ENCODE measurements around the gene SLC6A6.

The SLC6A6 gene

DNA sequence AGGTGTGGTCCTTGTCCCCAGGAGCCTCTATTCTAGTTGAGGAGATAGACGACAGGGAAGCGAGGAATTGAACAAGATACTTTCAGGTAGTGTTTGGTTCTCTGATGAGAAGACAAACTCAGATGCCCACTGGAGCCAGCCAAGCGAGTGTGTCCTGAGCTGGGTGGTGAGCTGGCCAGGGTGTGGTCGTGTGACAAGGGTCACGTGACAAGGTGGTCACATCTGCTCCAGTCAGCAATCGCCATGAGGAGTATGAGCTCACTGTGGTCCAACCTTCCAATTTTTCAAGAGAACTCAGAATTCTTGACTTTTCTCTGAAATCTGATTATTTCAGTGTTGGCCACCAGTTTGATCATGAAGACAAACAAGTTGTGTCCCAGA is 39.5 kb downstream of the SLC6A6 start:
- Histone ChIP-seq H3K36me3 (ENCODE audit: insufficient read depth, low read length) (peaks cover 16% of the 10 kb centered on the region), H3K4me3 (ENCODE audit: low read length) (no peak overlapping the region), H3K4me2 (ENCODE audit: low read length) (no peak overlapping the region), H3K4me1 (ENCODE audit: control insufficient read depth, insufficient read depth, low read length) (peaks cover 37% of the 10 kb centered on the region), H3K27me3 (ENCODE audit: control insufficient read depth, insufficient read depth, low read length) (no peaks in the 10 kb centered on the region), H3K9me3 (replicated peaks; ENCODE audit: low read length) (no peaks in the 10 kb centered on the region), H3K9ac (ENCODE audit: low read depth, low read length) (no peak overlapping the region)

DNA sequence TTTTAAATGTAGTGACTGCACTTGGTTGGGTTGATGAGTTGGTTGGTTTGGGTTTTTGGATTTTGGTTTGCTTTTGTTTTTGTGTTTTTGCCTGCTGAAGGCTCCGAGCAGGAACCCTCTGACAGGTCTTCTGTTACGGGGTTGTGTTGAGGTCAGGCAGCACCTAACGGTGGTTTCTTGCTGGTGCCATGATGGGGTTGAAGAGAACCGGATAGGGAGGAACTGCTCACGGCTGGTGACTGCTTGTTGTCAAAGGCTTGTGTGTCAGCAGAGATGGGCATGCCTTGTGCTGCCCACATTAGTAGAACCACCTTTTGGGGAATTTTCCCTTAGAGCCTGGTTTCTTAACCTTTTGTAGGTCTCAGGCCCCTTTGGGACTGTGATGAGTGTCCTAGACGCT is 42.0 kb downstream of the SLC6A6 start:
- Histone ChIP-seq H3K36me3 (ENCODE audit: insufficient read depth, low read length) (peaks cover 36% of the 10 kb centered on the region), H3K4me3 (ENCODE audit: low read length) (no peak overlapping the region), H3K27me3 (ENCODE audit: control insufficient read depth, insufficient read depth, low read length) (no peaks in the 10 kb centered on the region), H3K4me2 (ENCODE audit: low read length) (no peak overlapping the region), H3K9me3 (replicated peaks; ENCODE audit: low read length) (no peaks in the 10 kb centered on the region), H3K9ac (ENCODE audit: low read depth, low read length) (no peak overlapping the region), H3K4me1 (ENCODE audit: control insufficient read depth, insufficient read depth, low read length) (peaks cover 27% of the 10 kb centered on the region)

DNA sequence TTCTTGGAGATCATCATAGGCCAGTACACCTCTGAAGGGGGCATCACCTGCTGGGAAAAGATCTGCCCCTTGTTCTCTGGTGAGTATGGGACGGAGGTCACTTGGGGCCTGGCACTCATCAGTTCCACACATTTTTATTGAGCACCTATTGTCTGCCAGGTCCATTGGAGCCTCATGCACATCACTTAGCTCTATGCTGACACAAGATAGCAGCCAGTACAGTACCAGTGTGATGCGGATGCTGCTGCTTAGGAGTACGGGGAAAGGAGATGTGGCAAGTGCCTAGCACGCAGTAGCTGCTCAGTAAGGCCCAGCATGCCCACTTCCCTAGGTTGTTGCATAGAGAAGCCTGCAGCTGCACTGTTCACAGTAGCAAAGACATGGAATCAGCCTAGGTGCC is 43.4 kb downstream of the SLC6A6 start:
- Histone ChIP-seq H3K9me3 (replicated peaks; ENCODE audit: low read length) (no peaks in the 10 kb centered on the region), H3K4me3 (ENCODE audit: low read length) (no peak overlapping the region), H3K4me1 (ENCODE audit: control insufficient read depth, insufficient read depth, low read length) (peaks cover 13% of the 10 kb centered on the region), H3K27me3 (ENCODE audit: control insufficient read depth, insufficient read depth, low read length) (no peaks in the 10 kb centered on the region), H3K4me2 (ENCODE audit: low read length) (no peak overlapping the region), H3K36me3 (ENCODE audit: insufficient read depth, low read length) (peaks cover 44% of the 10 kb centered on the region), H3K9ac (ENCODE audit: low read depth, low read length) (no peak overlapping the region)

DNA sequence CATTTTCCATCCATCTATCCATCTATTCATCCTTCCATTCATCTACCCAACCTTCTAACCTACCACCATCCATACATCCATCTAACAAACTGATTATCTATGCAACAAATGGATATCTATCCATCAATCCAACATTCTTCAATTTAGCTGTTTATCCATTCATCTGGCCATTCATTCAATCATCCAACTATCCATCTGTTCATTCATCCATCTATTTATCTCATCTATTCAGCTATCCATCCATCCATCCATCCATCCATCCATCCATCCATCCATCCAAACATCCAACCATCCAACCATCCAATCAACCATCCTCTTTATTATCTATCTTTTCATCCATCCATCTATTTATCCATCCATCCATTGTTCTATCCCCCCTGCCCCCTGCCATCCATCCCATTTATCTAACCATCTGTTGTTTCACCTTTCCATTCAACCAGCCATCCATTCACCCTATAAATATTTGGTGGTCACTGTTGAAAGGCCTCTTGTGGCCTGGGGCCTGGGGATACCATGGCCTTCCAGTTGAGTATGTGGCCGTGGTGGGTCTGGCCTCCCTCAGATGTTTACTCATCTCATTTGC is 44.7 kb downstream of the SLC6A6 start:
- peaks cover 56% of the 10 kb centered on the region for H3K36me3 ChIP-seq (ENCODE audit: insufficient read depth, low read length)
- H3K9ac ChIP-seq (ENCODE audit: low read depth, low read length), result no peak overlapping the region
- H3K4me3 ChIP-seq (ENCODE audit: low read length), result no peak overlapping the region
- peaks cover 8% of the 10 kb centered on the region for H3K4me1 ChIP-seq (ENCODE audit: control insufficient read depth, insufficient read depth, low read length)
- H3K4me2 ChIP-seq (ENCODE audit: low read length), result no peak overlapping the region
- H3K9me3 ChIP-seq (replicated peaks; ENCODE audit: low read length), result no peaks in the 10 kb centered on the region
- no peaks in the 10 kb centered on the region for H3K27me3 ChIP-seq (ENCODE audit: control insufficient read depth, insufficient read depth, low read length)

DNA sequence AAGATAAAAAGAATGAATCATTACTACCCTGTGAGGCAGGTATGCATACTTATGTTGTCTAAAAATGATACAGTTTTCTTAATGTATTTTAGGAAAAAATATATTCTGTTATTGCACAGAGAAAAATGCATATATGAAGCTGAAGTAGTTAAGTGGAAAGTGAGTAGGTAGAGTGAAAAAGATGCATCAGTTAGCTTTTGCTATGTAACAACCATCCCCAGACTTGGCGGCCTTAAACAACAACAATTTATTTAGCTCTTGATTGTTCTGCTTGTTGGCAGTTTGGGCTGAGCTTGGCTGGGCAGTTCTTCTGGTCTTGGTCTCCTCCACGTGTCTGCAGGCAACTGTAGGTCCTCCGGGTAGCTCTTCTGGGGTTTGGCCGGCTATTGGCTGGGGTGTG is 45.7 kb downstream of the SLC6A6 start:
- no peak overlapping the region for H3K4me2 ChIP-seq (ENCODE audit: low read length)
- peaks cover 56% of the 10 kb centered on the region for H3K36me3 ChIP-seq (ENCODE audit: insufficient read depth, low read length)
- H3K4me3 ChIP-seq (ENCODE audit: low read length), result no peak overlapping the region
- H3K9me3 ChIP-seq (replicated peaks; ENCODE audit: low read length), result no peaks in the 10 kb centered on the region
- H3K4me1 ChIP-seq (ENCODE audit: control insufficient read depth, insufficient read depth, low read length), result peaks cover 18% of the 10 kb centered on the region
- no peak overlapping the region for H3K9ac ChIP-seq (ENCODE audit: low read depth, low read length)
- no peaks in the 10 kb centered on the region for H3K27me3 ChIP-seq (ENCODE audit: control insufficient read depth, insufficient read depth, low read length)

DNA sequence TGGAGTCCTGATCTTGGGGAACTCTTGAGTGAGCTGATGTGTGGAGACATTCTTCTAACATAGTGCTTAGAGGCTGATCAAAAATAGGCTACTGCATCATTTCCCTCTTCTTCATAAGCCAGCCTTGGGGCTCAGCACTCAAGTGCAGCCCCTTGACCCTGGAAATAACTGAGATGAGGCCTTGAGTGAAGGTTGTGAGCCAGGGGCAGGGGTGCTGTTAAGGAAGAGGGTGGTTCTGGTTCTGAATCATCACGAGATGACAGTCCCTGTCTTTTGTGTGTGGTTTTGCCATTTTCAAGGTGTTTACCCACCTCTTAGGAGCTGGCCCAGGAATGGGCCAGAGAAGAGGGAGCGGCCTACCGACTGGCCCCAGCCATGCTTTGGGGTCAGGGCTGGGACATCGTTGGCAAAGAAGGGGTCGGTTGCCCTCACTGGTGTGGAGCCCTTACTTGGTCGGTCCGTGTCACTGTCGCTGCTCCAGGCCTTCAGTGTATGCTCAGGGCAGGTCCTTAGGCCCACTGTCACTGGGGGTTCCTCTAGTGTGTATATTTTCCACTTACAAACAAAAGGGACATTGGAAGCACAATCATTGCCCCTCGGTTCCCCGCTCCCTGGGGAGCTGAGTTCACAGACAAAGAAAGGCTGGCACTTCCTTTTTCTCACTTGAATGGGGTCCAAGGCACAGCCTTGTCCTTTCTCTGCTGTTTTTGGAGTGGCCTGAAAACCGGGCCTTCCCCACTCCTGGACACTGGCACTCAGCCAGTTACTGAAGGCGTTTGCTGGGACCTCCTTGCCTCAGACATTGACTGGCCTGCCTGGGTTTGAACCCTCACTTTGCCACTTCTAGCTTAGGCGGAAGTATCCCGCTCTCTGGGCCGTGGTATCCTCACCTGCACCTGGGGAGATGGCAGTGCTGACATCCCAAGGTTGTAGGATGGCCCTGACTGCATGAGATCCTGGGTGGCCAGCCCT is 46.6 kb downstream of the SLC6A6 start:
- Histone ChIP-seq H3K4me2 (ENCODE audit: low read length) (no peak overlapping the region), H3K4me1 (ENCODE audit: control insufficient read depth, insufficient read depth, low read length) (peaks cover 27% of the 10 kb centered on the region), H3K9ac (ENCODE audit: low read depth, low read length) (no peak overlapping the region), H3K27me3 (ENCODE audit: control insufficient read depth, insufficient read depth, low read length) (no peaks in the 10 kb centered on the region), H3K9me3 (replicated peaks; ENCODE audit: low read length) (no peaks in the 10 kb centered on the region), H3K4me3 (ENCODE audit: low read length) (no peak overlapping the region), H3K36me3 (ENCODE audit: insufficient read depth, low read length) (peaks cover 56% of the 10 kb centered on the region)

DNA sequence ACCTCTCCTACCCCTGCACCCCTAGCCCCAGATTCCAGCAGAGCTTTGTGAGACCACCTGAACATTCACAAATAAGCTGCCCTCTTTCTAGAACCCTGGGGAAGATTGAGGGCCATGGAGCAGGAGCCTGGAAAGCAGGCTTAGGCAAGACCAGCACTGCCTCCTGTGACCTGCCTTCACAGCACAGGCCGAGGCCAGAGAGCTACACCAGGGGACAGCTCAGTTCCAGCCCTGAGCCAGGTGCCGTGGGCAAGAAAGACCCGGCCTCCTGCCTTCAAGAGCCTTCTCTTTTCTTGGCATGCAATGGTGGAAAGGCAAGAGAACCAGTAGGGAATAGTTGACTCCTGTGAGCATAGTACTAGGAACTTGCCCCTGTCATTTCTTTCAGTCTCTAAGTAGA is 48.1 kb downstream of the SLC6A6 start:
- no peak overlapping the region for H3K9ac ChIP-seq (ENCODE audit: low read depth, low read length)
- no peak overlapping the region for H3K4me3 ChIP-seq (ENCODE audit: low read length)
- no peaks in the 10 kb centered on the region for H3K9me3 ChIP-seq (replicated peaks; ENCODE audit: low read length)
- H3K4me1 ChIP-seq (ENCODE audit: control insufficient read depth, insufficient read depth, low read length), result peaks cover 28% of the 10 kb centered on the region
- H3K27me3 ChIP-seq (ENCODE audit: control insufficient read depth, insufficient read depth, low read length), result no peaks in the 10 kb centered on the region
- peaks cover 67% of the 10 kb centered on the region for H3K36me3 ChIP-seq (ENCODE audit: insufficient read depth, low read length)
- H3K4me2 ChIP-seq (ENCODE audit: low read length), result no peak overlapping the region

DNA sequence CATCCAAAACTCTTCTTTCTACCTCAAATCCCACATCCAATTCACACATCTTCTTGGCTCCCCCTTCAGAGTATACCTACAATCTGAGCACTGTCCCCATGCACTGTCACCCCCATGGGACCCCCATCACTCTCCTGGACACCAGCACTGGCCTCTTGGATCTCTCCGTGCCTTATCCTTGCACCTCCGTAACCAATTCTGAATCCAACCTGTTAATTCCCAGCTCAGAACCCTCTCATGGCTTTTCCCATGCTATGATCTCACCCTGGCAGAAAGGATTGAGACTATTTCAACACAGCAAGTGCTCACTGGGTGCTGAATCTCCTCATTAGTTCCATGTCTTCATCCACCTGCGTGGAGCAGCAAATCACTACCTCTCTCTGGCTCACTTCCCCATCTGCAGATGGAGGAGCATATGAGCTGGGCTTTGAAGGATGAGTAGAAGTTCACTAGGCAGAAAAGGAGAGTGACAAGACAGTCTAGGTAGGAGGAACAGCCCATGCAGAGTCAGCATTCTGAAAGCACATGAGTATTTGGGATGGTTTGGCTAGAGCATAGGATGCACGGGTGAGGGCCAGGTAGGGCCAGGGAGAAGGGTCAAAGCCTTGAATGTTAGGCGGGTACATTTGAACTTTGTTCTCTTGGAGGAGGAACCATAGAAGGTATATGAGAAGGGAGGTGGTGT is 48.7 kb downstream of the SLC6A6 start:
- Histone ChIP-seq H3K4me3 (ENCODE audit: low read length) (no peak overlapping the region), H3K4me1 (ENCODE audit: control insufficient read depth, insufficient read depth, low read length) (peaks cover 28% of the 10 kb centered on the region), H3K9ac (ENCODE audit: low read depth, low read length) (no peak overlapping the region), H3K27me3 (ENCODE audit: control insufficient read depth, insufficient read depth, low read length) (no peaks in the 10 kb centered on the region), H3K4me2 (ENCODE audit: low read length) (no peak overlapping the region), H3K36me3 (ENCODE audit: insufficient read depth, low read length) (peaks cover 65% of the 10 kb centered on the region), H3K9me3 (replicated peaks; ENCODE audit: low read length) (no peaks in the 10 kb centered on the region)

DNA sequence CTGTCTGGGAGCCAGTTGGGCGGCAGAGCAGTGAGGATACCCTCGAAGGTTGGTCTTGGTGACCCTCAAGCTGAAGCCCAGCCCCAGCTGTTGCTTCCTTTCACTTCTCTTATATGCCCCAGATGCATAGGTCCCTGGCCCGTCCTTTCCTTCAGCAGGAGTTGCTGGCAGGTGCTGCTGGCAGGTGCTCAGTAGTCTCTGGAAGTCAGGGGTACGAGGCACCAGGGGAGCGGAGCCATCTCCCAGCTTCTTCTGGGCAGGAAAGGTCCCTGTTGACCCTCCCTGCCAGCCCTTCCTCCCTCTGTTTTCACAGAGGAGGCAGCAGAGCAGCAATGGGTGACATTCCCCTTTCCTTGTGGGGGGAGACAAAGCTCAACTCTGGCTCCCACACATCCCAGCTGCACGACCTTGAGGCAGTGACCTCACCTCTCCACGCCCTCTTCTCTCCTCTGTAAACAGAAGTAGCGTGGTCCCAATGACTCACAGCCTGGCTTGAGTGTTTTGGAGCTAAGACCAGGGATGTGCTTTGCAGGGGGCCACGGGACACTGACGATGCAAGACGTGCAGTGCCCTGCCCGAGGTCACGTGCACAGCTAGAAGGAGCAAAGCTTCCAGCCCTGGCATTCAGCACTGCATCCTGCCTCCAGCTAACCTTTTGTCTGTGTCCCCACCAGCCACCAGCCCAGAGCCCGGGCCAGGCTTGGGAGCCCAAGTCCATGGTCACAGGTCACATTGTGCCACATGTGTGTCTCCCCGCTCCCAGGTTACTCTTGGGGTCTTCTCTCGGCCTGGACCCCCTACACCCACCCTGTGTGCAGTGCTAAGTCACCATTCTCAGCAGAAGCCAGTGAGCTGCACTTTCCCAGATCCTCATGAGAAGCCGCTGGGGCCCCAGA is 49.7 kb downstream of the SLC6A6 start:
- Histone ChIP-seq H3K9ac (ENCODE audit: low read depth, low read length) (peak overlapping the region; percentile 78), H3K9me3 (replicated peaks; ENCODE audit: low read length) (no peaks in the 10 kb centered on the region), H3K4me2 (ENCODE audit: low read length) (peak overlapping the region; percentile 78), H3K27me3 (ENCODE audit: control insufficient read depth, insufficient read depth, low read length) (no peaks in the 10 kb centered on the region), H3K4me1 (ENCODE audit: control insufficient read depth, insufficient read depth, low read length) (peaks cover 28% of the 10 kb centered on the region), H3K36me3 (ENCODE audit: insufficient read depth, low read length) (peaks cover 63% of the 10 kb centered on the region), H3K4me3 (ENCODE audit: low read length) (peak overlapping the region; percentile 51)

DNA sequence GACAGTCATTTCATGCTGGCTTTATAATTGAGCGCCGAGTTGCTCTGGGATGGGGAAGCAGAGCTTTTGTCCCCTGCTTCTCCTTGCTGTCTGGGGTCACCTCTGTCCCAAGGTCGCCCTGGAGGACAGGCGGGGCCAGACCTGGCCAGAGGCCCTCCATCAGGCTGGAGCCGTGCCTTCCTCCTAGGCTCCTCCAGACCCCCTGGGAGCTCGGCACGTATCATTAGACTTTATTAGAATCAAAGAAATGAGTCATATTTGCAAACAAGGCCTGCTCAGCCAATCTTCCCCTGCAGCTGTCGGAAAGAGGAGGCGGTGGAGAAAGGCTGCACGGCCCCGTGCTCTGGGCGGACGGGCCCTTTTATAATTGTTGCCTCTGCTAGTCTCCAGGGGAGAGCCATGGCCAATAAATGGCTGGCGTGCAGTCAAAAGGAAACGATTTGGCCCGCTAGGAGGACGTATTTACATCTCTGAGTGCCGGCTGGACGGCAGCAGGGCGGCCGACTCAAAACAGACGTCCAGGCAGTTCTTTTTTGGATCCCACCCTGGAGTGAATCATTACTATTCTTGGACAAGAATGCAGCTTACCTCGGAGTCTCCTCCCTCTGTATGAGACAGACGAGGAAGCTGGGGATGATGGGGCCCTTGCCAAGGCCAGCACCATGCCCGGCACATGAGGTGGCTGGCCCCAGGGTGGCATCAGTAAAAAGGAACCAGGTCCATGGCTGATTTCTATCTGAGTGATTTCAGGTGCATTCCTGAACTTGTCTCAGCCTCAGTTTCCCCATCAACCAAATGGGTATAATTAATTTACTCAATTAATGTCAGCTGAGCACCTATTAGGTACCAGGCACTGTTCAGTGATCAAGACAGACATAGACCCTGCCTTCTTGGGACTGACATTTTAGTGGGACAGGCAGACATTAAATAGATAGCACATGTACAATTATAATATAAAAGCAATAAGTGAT is 50.6 kb downstream of the SLC6A6 start:
- H3K4me2 ChIP-seq (ENCODE audit: low read length), result peak overlapping the region; percentile 78
- H3K9ac ChIP-seq (ENCODE audit: low read depth, low read length), result peak overlapping the region; percentile 78
- H3K9me3 ChIP-seq (replicated peaks; ENCODE audit: low read length), result no peaks in the 10 kb centered on the region
- H3K27me3 ChIP-seq (ENCODE audit: control insufficient read depth, insufficient read depth, low read length), result no peaks in the 10 kb centered on the region
- H3K4me1 ChIP-seq (ENCODE audit: control insufficient read depth, insufficient read depth, low read length), result peaks cover 28% of the 10 kb centered on the region
- H3K36me3 ChIP-seq (ENCODE audit: insufficient read depth, low read length), result peaks cover 54% of the 10 kb centered on the region
- H3K4me3 ChIP-seq (ENCODE audit: low read length), result peak overlapping the region; percentile 51

Measured in skeletal muscle satellite cell (primary cell).